ENCODE measurements around the gene MOXD1.

GRCh38 chr6:132285004-132285780 is 116.1 kb downstream of the MOXD1 start:
- TF ChIP-seq CTCF (IDR thresholded peaks at IDR 0.05; ENCODE audit: control extremely low read depth in 1 of 3, insufficient read depth in 1 of 3, low read depth in 1 of 3, low read length in 3 of 3) (no peak), CHD2 (IDR thresholded peaks at IDR 0.05; ENCODE audit: low read length) (no peak), GABPA (IDR thresholded peaks at IDR 0.05; ENCODE audit: borderline replicate concordance, insufficient read depth, low read length) (no peak), CEBPB (IDR thresholded peaks at IDR 0.05; ENCODE audit: low read depth, low read length) (no peak), ATF2 (IDR thresholded peaks at IDR 0.05; ENCODE audit: low read length) (no peak), EZH2 (IDR thresholded peaks at IDR 0.05; ENCODE audit: low read depth, low read length, severe bottlenecking) (no peak), YY1 (IDR thresholded peaks at IDR 0.05; ENCODE audit: low read depth, low read length) (no peak), JUN (IDR thresholded peaks at IDR 0.05; ENCODE audit: low read depth, low read length) (no peak), ASH2L (IDR thresholded peaks at IDR 0.05; ENCODE audit: low read length) (no peak), POLR2A (IDR thresholded peaks at IDR 0.05; ENCODE audit: control extremely low read depth in 1 of 2, low read depth in 2 of 2, low read length in 2 of 2) (no peak), JUND (IDR thresholded peaks at IDR 0.05; ENCODE audit: low read length) (no peak), SP2 (IDR thresholded peaks at IDR 0.05; ENCODE audit: low read length) (no peak), KDM1A (IDR thresholded peaks at IDR 0.05; ENCODE audit: borderline replicate concordance, low read length) (no peak), BRCA1 (IDR thresholded peaks at IDR 0.05; ENCODE audit: low read depth, low read length) (no peak)
